H1 (cell line): Measurements from ENCODE around the gene CPLX1. TPM values are rescaled to one million over a fixed set of nuclear protein-coding genes. Genes with fewer than 3 reads are reported as not detected.

Experiments used
- ASH2L ChIP-seq: fragments of 200-600, 300-600 bp; sonication (generic); IDR thresholded peaks from one replicate; pipeline ENCODE4 v1.7.1; 2017; ENCODE audit warnings: low read length
- CBX8 ChIP-seq: fragments of 300-800, 300-1000 bp; sonication (generic); IDR thresholded peaks from 2 replicates; pipeline ENCODE4 v1.7.1; 2016; ENCODE audit warnings: low read depth, low read length, borderline replicate concordance
- E2F6 ChIP-seq: IDR thresholded peaks from 2 replicates; pipeline ENCODE4 v1.6.1; 2012; ENCODE audit warnings: inconsistent platforms
- NANOG ChIP-seq: IDR thresholded peaks from 2 replicates; pipeline ENCODE4 v1.6.1; 2011; ENCODE audit warnings: low read length, low read depth, mild to moderate bottlenecking, inconsistent platforms; ENCODE audit not compliant: insufficient read depth, poor library complexity, severe bottlenecking
- POU5F1 ChIP-seq: IDR thresholded peaks from 2 replicates; pipeline ENCODE4 v1.6.1; 2011; ENCODE audit warnings: low read depth, mild to moderate bottlenecking, low read length, moderate library complexity
- RNF2 ChIP-seq: fragments of 200-900, 300-1000 bp; sonication (generic); IDR thresholded peaks from 2 replicates; pipeline ENCODE4 v1.7.1; 2016; ENCODE audit warnings: borderline replicate concordance, low read depth, mild to moderate bottlenecking, antibody characterized with exemption, low read length; ENCODE audit not compliant: poor library complexity, severe bottlenecking; ENCODE audit errors: missing control alignments
- SIN3A ChIP-seq, 2 experiments: IDR thresholded peaks in 1 of 2; conservative IDR thresholded peaks in 1 of 2; 2 replicates each; pipeline ENCODE4 v1.6.1; 2011 to 2012; ENCODE audit warnings: low read length in 2 of 2, improper control_type of control experiment in 1 of 2, low read depth in 1 of 2, mild to moderate bottlenecking in 1 of 2
- SRF ChIP-seq: IDR thresholded peaks from 2 replicates; pipeline ENCODE4 v1.6.1; 2011; ENCODE audit warnings: mild to moderate bottlenecking, low read depth, low read length, moderate library complexity
- SUZ12 ChIP-seq: fragments of 200-600 bp; sonication (generic); IDR thresholded peaks from 2 replicates; pipeline ENCODE4 v1.6.1; 2012; ENCODE audit warnings: mild to moderate bottlenecking, inconsistent platforms, low read length, moderate library complexity, mixed read lengths
- TEAD4 ChIP-seq: IDR thresholded peaks from 2 replicates; pipeline ENCODE4 v1.6.1; 2012; ENCODE audit warnings: low read depth, low read length, inconsistent platforms, mixed read lengths
- polyA plus RNA-seq, 7 experiments: library from polyadenylated mRNA; depleted of rRNA in 3 of 7; stranded (reverse) in 5 of 7; unstranded in 2 of 7; fragments of >200 nt in 5 of 7; fragments of 200-250 nt in 2 of 7; gene quantifications; 1 replicate in 5 of 7; 2 replicates in 1 of 7; 4 replicates in 1 of 7; pipeline versions ENCODE4 v1.2.1 to v1.2.3, GENCODE V29; 2011 to 2013; ENCODE audit warnings: missing spikeins in 2 of 7, mixed read lengths in 2 of 7
- total RNA-seq: library from RNA; stranded (reverse); fragmentation: NEBNext Ultra II Directional; extraction: Animal tissue kit (Norgen Biotek cat#: 25700); gene quantifications from 2 replicates; pipeline ENCODE4 v1.2.1, GENCODE V29; 2021

Gene CPLX1
- total and polyA plus RNA-seq, 2 of the 8 experiments (the other 6 are each of a cell fraction or from before 2014, with no cell fraction given) = 0.32 to 0.56 TPM

DNA sequence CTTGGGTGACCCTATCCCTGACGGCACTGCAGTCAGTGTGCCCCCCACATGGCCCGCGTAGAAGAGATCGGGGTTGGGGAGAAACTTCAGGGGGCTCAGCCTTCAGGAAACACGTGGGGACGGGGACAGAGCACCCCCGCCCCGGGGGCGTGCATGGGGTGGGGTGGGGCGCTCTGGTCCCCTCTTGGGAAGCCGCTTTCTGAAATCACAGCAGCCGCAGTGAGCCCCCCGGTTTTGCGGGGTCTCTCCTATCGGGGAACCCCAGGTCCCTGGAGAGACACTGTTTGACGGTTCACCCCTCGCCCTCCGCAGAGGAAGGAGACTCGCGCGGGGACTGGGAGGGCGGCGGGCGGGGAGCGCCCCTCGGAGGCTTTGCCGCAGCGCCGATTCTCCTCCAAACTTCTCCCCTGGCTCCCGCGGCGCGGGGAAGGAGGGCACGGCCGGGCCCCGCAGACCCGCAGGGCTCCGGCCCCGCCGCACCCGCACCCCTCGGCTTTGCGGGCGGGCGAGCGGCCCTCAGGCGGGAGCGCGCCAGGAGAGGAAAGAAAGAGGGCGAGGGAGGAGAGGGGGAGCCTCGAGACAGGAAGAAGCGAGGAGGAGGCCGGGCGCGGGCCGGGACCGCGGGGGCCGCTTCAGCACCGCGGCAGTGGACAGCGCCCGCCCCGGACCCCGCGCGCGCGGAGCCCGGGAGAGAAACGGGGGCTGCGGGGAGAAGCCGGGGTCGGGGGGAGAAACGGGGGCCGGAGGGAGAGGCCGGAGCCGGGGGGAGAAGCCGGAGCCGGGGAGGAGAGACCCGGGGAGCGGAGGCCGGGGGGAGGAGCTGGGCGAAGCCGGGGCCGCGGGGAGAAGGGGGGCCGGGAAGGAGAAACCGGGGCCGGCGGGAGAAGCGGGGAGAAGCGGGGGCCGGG is 612 bp downstream of the CPLX1 start (continued):
- TF ChIP-seq SIN3A (conservative IDR thresholded peaks at IDR 0.05 in 1 of 2, IDR thresholded peaks at IDR 0.05 in 1 of 2; ENCODE audit: low read depth in 1 of 2, low read length in 2 of 2) = 0 out of 4 replicates have a peak, but pooled peaks of 1 of the 2 experiments have one; percentile 73
- TF ChIP-seq SUZ12 = peak; percentile 61
- no peak for TF ChIP-seq E2F6
- TF ChIP-seq NANOG = no peak
- no peak for TF ChIP-seq SRF
- no peak for TF ChIP-seq CBX8
- TF ChIP-seq POU5F1 = no peak
- TF ChIP-seq ASH2L = no peak
- no peak for TF ChIP-seq RNF2
- TF ChIP-seq TEAD4 = no peak
